Lung (tissue), 12 donors: ENCODE data around the gene SMPDL3A. TPM values are rescaled to one million over a fixed set of nuclear protein-coding genes. Genes with fewer than 3 reads are reported as not detected.

ENCODE experiments used
- ATAC-seq: fragments of 200-7000 bp; cut with Tn5 transposase; one replicate; pipeline ENCODE4 v1.9.1; 2020; ENCODE audit warnings: moderate number of reproducible peaks; ENCODE audit not compliant: insufficient read depth, low FRiP score
- DNase-seq, 3 donors: peaks; one replicate each; pipeline ENCODE4 v3.0.0-alpha.2; 2013 to 2017
- H3K27ac ChIP-seq, 2 donors: one replicate each; pipeline ENCODE4 v1.5.1; 2013; ENCODE audit warnings: mild to moderate bottlenecking in 2 of 2, moderate library complexity in 2 of 2, control low read depth in 1 of 2, inconsistent platforms in 1 of 2, low read depth in 1 of 2, low read length in 1 of 2
- H3K27me3 ChIP-seq, 3 donors: one replicate each; pipeline ENCODE4 v1.5.1; 2013; ENCODE audit warnings: low read length in 2 of 3; ENCODE audit not compliant: control insufficient read depth in 3 of 3, insufficient read depth in 3 of 3
- H3K36me3 ChIP-seq, 4 donors: one replicate each; pipeline ENCODE4 v1.5.1; 2013; ENCODE audit warnings: low read length in 4 of 4, mild to moderate bottlenecking in 1 of 4, moderate library complexity in 1 of 4; ENCODE audit not compliant: control insufficient read depth in 4 of 4, insufficient read depth in 4 of 4
- H3K4me1 ChIP-seq, 5 donors: one replicate each; pipeline ENCODE4 v1.5.1; 2013; ENCODE audit warnings: low read length in 5 of 5, mild to moderate bottlenecking in 2 of 5, moderate library complexity in 1 of 5; ENCODE audit not compliant: control insufficient read depth in 5 of 5, insufficient read depth in 5 of 5
- H3K4me3 ChIP-seq: one replicate; pipeline ENCODE4 v1.5.1; 2013; ENCODE audit warnings: mild to moderate bottlenecking, control low read depth, moderate library complexity
- H3K9ac ChIP-seq, 2 donors: one replicate each; pipeline ENCODE4 v1.5.1; 2013; ENCODE audit warnings: low read length in 2 of 2, control low read depth in 1 of 2; ENCODE audit not compliant: insufficient read depth in 1 of 2
- H3K9me3 ChIP-seq, 4 donors: one replicate each; pipeline ENCODE4 v1.5.1; 2013; ENCODE audit warnings: low read length in 3 of 4, mild to moderate bottlenecking in 1 of 4, moderate library complexity in 1 of 4; ENCODE audit not compliant: control insufficient read depth in 4 of 4, insufficient read depth in 3 of 4
- CTCF ChIP-seq: IDR thresholded peaks from 2 replicates; pipeline ENCODE4 v1.5.1; 2012; ENCODE audit warnings: mild to moderate bottlenecking; ENCODE audit errors: control extremely low read depth, extremely low read depth
- WGBS, 2 donors: extraction: QIAGEN DNeasy Blood & Tissue Kit; methylation state at CpG; one replicate each; pipeline ENCODE4 v1.1.7; 2013; 5-methylcytosine and 5-hydroxymethylcytosine counted together
- polyA plus RNA-seq, 2 donors: library from polyadenylated mRNA; stranded (reverse); fragments of 200-250 nt; gene quantifications; one replicate each; pipeline ENCODE4 v1.2.1, GENCODE V29; 2013
- total RNA-seq, 2 donors: library from RNA; depleted of rRNA in 1 of 2; stranded (reverse); fragments of >200 nt in 1 of 2; gene quantifications; one replicate each; pipeline ENCODE4 v1.2.1, GENCODE V29; 2014 to 2021
- donor health status: control.
- donor health status: control.
- donor health status: Bipolar disorder and iron deficiency.
- donor health status: healthy.
- donor health status: DM: yes; HTN: yes; CAD: no.

Gene SMPDL3A
- total and polyA plus RNA-seq, 4 donors, result 14.0 to 55.2 (median 30.0) TPM

GRCh38 chr6:122810189-122810588 lies 21.1 kb downstream of the SMPDL3A start:
- Histone ChIP-seq H3K36me3 (peaks cover 0 to 10% (median 5%) of the 10 kb centered on the region in 4 donors), H3K9me3 (no peaks in the 10 kb centered on the region), H3K9ac (no peak overlapping the region), H3K27me3 (no peaks in the 10 kb centered on the region), H3K27ac (no peak overlapping the region), H3K4me3 (no peak overlapping the region), H3K4me1 (peaks cover 0 to 42% (median 0%) of the 10 kb centered on the region in 5 donors)
- DNase-seq, result no peak
- no peak for TF ChIP-seq CTCF
- WGBS, 2 donors, result 89 to 91% methylated on average over 1 of the region's 1 CpG
- ATAC-seq, result no peak

GRCh38 chr6:122817358-122817757 lies 28.3 kb downstream of the SMPDL3A start:
- H3K4me3 ChIP-seq, result no peak overlapping the region
- DNase-seq, result no peak
- H3K9me3 ChIP-seq, result no peaks in the 10 kb centered on the region
- ATAC-seq, result no peak
- H3K36me3 ChIP-seq, result no peaks in the 10 kb centered on the region
- no peak for TF ChIP-seq CTCF
- no peak overlapping the region for H3K27ac ChIP-seq
- no peak overlapping the region for H3K9ac ChIP-seq
- no peaks in the 10 kb centered on the region for H3K4me1 ChIP-seq
- 66 to 74% methylated on average over 2 of the region's 2 CpGs for WGBS, 2 donors
- H3K27me3 ChIP-seq, result no peaks in the 10 kb centered on the region

GRCh38 chr6:122817766-122818165 lies 28.7 kb downstream of the SMPDL3A start:
- no peaks in the 10 kb centered on the region for H3K36me3 ChIP-seq
- H3K27me3 ChIP-seq, result no peaks in the 10 kb centered on the region
- ATAC-seq (no peak), DNase-seq (no peak)
- H3K9me3 ChIP-seq, result no peaks in the 10 kb centered on the region
- 79 to 82% methylated on average over 4 of the region's 4 CpGs for WGBS, 2 donors
- H3K27ac ChIP-seq, result no peak overlapping the region
- no peak overlapping the region for H3K9ac ChIP-seq
- H3K4me3 ChIP-seq, result no peak overlapping the region
- H3K4me1 ChIP-seq, result no peaks in the 10 kb centered on the region
- TF ChIP-seq CTCF, result no peak

GRCh38 chr6:122818866-122819265 lies 29.8 kb downstream of the SMPDL3A start:
- Histone ChIP-seq H3K4me1 (no peaks in the 10 kb centered on the region), H3K27me3 (no peaks in the 10 kb centered on the region), H3K36me3 (no peaks in the 10 kb centered on the region), H3K9me3 (no peaks in the 10 kb centered on the region), H3K4me3 (no peak overlapping the region), H3K27ac (no peak overlapping the region), H3K9ac (no peak overlapping the region)
- DNase-seq, result peak in 1 of 3 donors; percentile 12
- no peak for ATAC-seq
- WGBS, 2 donors, result 83% methylated on average over 2 of the region's 2 CpGs
- no peak for TF ChIP-seq CTCF
